Fibroblast of lung (primary cell): ENCODE measurements around the gene TM2D1. TPM values are rescaled to one million over a fixed set of nuclear protein-coding genes. Genes with fewer than 3 reads are reported as not detected.

Source experiments
- DNase-seq, 2 donors: peaks; one replicate each; pipeline versions ENCODE4 v3.0.0 to v3.0.0-alpha.2; 2010; ENCODE audit warnings: low read depth in 2 of 2
- H2AFZ ChIP-seq: 2 replicates; pipeline ENCODE4 v1.5.1; 2012; ENCODE audit warnings: low read length, control low read depth, inconsistent platforms
- H3K27ac ChIP-seq: 2 replicates; pipeline ENCODE4 v1.5.1; 2011; ENCODE audit warnings: low read length, control low read depth; ENCODE audit not compliant: insufficient read depth
- H3K27me3 ChIP-seq: 2 replicates; pipeline ENCODE4 v1.5.1; 2011; ENCODE audit warnings: mild to moderate bottlenecking, low read length; ENCODE audit not compliant: control insufficient read depth, insufficient read depth
- H3K36me3 ChIP-seq: 2 replicates; pipeline ENCODE4 v1.5.1; 2011; ENCODE audit warnings: low read length; ENCODE audit not compliant: control insufficient read depth, insufficient read depth
- H3K4me1 ChIP-seq: 2 replicates; pipeline ENCODE4 v1.5.1; 2011; ENCODE audit warnings: low read length; ENCODE audit not compliant: control insufficient read depth, insufficient read depth; ENCODE audit errors: extremely low read depth
- H3K4me2 ChIP-seq: 2 replicates; pipeline ENCODE4 v1.5.1; 2011; ENCODE audit warnings: low read length, control low read depth; ENCODE audit not compliant: insufficient read depth; ENCODE audit errors: extremely low read depth
- H3K4me3 ChIP-seq, 4 experiments: fragments of 200-600 bp in 1 of 4; sonication (generic) in 1 of 4; replicated peaks in 1 of 4; 2 replicates each; pipeline ENCODE4 v1.5.1; 2011 to 2016; ENCODE audit warnings: low read length in 4 of 4, low read depth in 3 of 4, mild to moderate bottlenecking in 3 of 4, control low read depth in 2 of 4, inconsistent platforms in 1 of 4, mixed read lengths in 1 of 4; ENCODE audit not compliant: insufficient read depth in 1 of 4; ENCODE audit errors: control extremely low read depth in 1 of 4
- H3K79me2 ChIP-seq: 2 replicates; pipeline ENCODE4 v1.5.1; 2012; ENCODE audit warnings: mild to moderate bottlenecking, low read length, inconsistent platforms; ENCODE audit not compliant: control insufficient read depth, insufficient read depth
- H3K9ac ChIP-seq: 2 replicates; pipeline ENCODE4 v1.5.1; 2011; ENCODE audit warnings: mild to moderate bottlenecking, low read length, control low read depth; ENCODE audit not compliant: insufficient read depth
- H3K9me3 ChIP-seq: 2 replicates; pipeline ENCODE4 v1.5.1; 2012; ENCODE audit warnings: low read depth, low read length; ENCODE audit not compliant: control insufficient read depth, insufficient read depth
- H4K20me1 ChIP-seq: 2 replicates; pipeline ENCODE4 v1.5.1; 2011; ENCODE audit warnings: low read length; ENCODE audit not compliant: control insufficient read depth, insufficient read depth; ENCODE audit errors: extremely low read depth
- EZH2 ChIP-seq: IDR thresholded peaks from 2 replicates; pipeline ENCODE4 v1.5.1; 2012; ENCODE audit warnings: low read length, control low read depth, mild to moderate bottlenecking; ENCODE audit errors: missing control alignments
- polyA plus RNA-seq, 2 donors: library from polyadenylated mRNA; depleted of rRNA in 1 of 2; stranded (reverse) in 1 of 2; unstranded in 1 of 2; fragments of >200 nt; gene quantifications; 2 replicates each; pipeline ENCODE4 v1.2.1, GENCODE V29; 2011 to 2012; ENCODE audit warnings: missing spikeins in 1 of 2
- total RNA-seq: library from RNA; depleted of rRNA; stranded (reverse); fragments of >200 nt; gene quantifications from 2 replicates; pipeline ENCODE4 v1.2.1, GENCODE V29; 2014
- TF ChIP-seq, protein P1 (sequence below), 2 donors: IDR thresholded peaks in 1 of 2; conservative IDR thresholded peaks in 1 of 2; 1 replicate in 1 of 2; 2 replicates in 1 of 2; pipeline ENCODE4 v1.5.1; 2011 to 2012; ENCODE audit warnings: low read length in 2 of 2, control low read depth in 1 of 2, inconsistent platforms in 1 of 2, low read depth in 1 of 2, mild to moderate bottlenecking in 1 of 2

Gene TM2D1
- total and polyA plus RNA-seq, 2 donors (not counting 1 experiment from before 2014, with no cell fraction given) = 58.6 to 82.0 TPM

DNA sequence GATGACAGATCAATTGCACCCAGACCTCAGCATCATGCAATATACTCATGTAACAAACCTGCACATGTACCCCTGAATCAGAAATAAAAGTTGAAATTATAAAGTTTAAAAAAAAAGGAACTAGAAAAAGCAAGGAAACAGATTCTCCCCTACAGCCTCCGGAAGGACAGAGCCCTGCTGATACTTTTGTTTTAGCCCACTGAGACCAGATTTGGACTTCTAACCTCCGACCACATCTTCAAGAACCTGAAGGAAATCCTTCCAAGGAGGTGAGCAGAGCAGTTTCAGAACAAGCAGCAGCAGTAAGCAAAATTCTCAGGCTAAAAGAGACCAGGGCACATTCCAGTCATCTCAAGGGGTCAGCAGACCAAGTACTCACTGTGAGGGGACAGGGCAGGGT lies 54.5 kb downstream of the TM2D1 start:
- DNase-seq = no peak
- no peak overlapping the region for H2AFZ ChIP-seq
- H3K27ac ChIP-seq = no peak overlapping the region
- no peak overlapping the region for H3K4me2 ChIP-seq
- TF ChIP-seq, protein P1, sequence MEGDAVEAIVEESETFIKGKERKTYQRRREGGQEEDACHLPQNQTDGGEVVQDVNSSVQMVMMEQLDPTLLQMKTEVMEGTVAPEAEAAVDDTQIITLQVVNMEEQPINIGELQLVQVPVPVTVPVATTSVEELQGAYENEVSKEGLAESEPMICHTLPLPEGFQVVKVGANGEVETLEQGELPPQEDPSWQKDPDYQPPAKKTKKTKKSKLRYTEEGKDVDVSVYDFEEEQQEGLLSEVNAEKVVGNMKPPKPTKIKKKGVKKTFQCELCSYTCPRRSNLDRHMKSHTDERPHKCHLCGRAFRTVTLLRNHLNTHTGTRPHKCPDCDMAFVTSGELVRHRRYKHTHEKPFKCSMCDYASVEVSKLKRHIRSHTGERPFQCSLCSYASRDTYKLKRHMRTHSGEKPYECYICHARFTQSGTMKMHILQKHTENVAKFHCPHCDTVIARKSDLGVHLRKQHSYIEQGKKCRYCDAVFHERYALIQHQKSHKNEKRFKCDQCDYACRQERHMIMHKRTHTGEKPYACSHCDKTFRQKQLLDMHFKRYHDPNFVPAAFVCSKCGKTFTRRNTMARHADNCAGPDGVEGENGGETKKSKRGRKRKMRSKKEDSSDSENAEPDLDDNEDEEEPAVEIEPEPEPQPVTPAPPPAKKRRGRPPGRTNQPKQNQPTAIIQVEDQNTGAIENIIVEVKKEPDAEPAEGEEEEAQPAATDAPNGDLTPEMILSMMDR (conservative IDR thresholded peaks at IDR 0.05 in 1 of 2, IDR thresholded peaks at IDR 0.05 in 1 of 2; ENCODE audit: low read depth in 1 of 2, low read length in 2 of 2) = no peak
- TF ChIP-seq EZH2 = no peak
- H3K9me3 ChIP-seq = no peaks in the 10 kb centered on the region
- no peak overlapping the region for H3K9ac ChIP-seq
- H3K4me1 ChIP-seq = no peaks in the 10 kb centered on the region
- no peaks in the 10 kb centered on the region for H3K79me2 ChIP-seq
- no peaks in the 10 kb centered on the region for H4K20me1 ChIP-seq
- H3K36me3 ChIP-seq = no peaks in the 10 kb centered on the region
- no peaks in the 10 kb centered on the region for H3K27me3 ChIP-seq
- no peak overlapping the region for H3K4me3 ChIP-seq

DNA sequence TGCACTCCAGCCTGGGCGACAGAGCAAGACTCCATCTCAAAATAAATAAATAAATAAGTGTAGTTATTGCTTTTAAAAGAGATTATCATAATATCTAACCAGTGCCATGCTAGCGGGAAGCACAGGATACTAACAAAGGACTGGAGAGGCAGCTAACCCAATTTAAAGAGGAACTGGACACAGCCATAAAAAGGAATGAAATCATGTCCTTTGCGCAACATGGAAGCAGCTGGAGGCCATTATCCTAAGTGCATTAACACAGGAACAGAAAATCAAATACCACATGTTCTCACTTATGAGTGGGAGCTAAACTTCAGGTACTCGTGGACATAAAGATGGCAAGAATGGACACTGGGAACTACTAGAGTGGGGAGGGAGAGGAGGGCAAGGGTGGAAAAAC lies 54.9 kb downstream of the TM2D1 start:
- no peak for DNase-seq
- Histone ChIP-seq H3K79me2 (no peaks in the 10 kb centered on the region), H3K9ac (no peak overlapping the region), H3K9me3 (no peaks in the 10 kb centered on the region), H3K27ac (no peak overlapping the region), H3K27me3 (no peaks in the 10 kb centered on the region), H3K4me3 (no peak overlapping the region), H2AFZ (no peak overlapping the region), H3K4me2 (no peak overlapping the region), H3K36me3 (no peaks in the 10 kb centered on the region), H4K20me1 (no peaks in the 10 kb centered on the region), H3K4me1 (no peaks in the 10 kb centered on the region)
- TF ChIP-seq, protein P1 (conservative IDR thresholded peaks at IDR 0.05 in 1 of 2, IDR thresholded peaks at IDR 0.05 in 1 of 2; ENCODE audit: low read depth in 1 of 2, low read length in 2 of 2) = no peak
- no peak for TF ChIP-seq EZH2

DNA sequence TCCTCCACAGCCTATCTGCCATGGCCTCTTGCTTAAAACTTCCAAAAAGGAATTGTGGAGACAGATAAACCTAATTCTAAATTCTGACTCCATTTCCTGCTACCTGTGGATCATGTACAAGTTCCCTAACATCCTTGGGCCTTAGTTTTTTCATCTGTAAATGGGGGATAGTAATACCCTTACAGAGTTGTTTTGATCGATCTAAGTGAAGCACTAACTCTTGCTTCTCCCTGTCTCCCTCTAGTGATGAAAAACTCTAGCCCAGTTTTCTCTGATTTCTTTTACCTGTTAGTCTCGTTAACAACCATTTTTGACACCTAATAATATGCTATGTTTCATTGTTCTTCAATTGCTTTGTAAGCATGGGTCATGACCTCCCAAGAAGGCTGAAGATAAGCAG lies 65.9 kb downstream of the TM2D1 start:
- Histone ChIP-seq H3K27me3 (no peaks in the 10 kb centered on the region), H3K79me2 (no peaks in the 10 kb centered on the region), H4K20me1 (no peaks in the 10 kb centered on the region), H3K9me3 (no peaks in the 10 kb centered on the region), H2AFZ (no peak overlapping the region), H3K4me3 (no peak overlapping the region), H3K9ac (no peak overlapping the region), H3K27ac (no peak overlapping the region), H3K36me3 (no peaks in the 10 kb centered on the region), H3K4me2 (no peak overlapping the region), H3K4me1 (no peaks in the 10 kb centered on the region)
- TF ChIP-seq EZH2 = no peak
- TF ChIP-seq, protein P1 (conservative IDR thresholded peaks at IDR 0.05 in 1 of 2, IDR thresholded peaks at IDR 0.05 in 1 of 2; ENCODE audit: low read depth in 1 of 2, low read length in 2 of 2) = peak in 1 of 2 donors; percentile 27
- no peak for DNase-seq
